Transverse colon (tissue), 4 donors: ENCODE results near the gene FTSJ1. TPM values are rescaled to one million over a fixed set of nuclear protein-coding genes. Genes with fewer than 3 reads are reported as not detected.

Experiments used
- DNase-seq: peaks from one replicate; pipeline ENCODE4 v3.0.0-alpha.2; 2019
- H3K27ac ChIP-seq, 4 donors: fragments of 200-600 bp; sonication (generic); 2 replicates each; pipeline ENCODE4 v1.5.1; 2016 to 2018; ENCODE audit warnings: inconsistent platforms in 4 of 4
- H3K27me3 ChIP-seq: fragments of 200-600 bp; sonication (generic); 2 replicates; pipeline ENCODE4 v1.5.1; 2017; ENCODE audit warnings: inconsistent platforms
- H3K36me3 ChIP-seq, 4 donors: fragments of 200-600 bp; sonication (generic); 2 replicates each; pipeline ENCODE4 v1.5.1; 2017 to 2019; ENCODE audit warnings: inconsistent platforms in 4 of 4
- H3K4me1 ChIP-seq, 4 donors: fragments of 200-600 bp; sonication (generic); 2 replicates each; pipeline ENCODE4 v1.5.1; 2017 to 2020; ENCODE audit warnings: inconsistent platforms in 4 of 4
- H3K4me3 ChIP-seq, 4 donors: fragments of 200-600 bp; sonication (generic); 1 replicate in 1 of 4; 2 replicates in 3 of 4; pipeline versions ENCODE4 v1.5.1 to v1.6.1; 2017 to 2019; ENCODE audit warnings: inconsistent platforms in 4 of 4
- H3K9me3 ChIP-seq, 2 donors: fragments of 200-600 bp; sonication (generic); 2 replicates each; pipeline ENCODE4 v1.5.1; 2017 to 2019; ENCODE audit warnings: inconsistent platforms in 2 of 2
- CTCF ChIP-seq, 5 experiments: fragments of 200-600 bp in 3 of 5; fragments of 450-650 bp in 2 of 5; sonication (generic) in 3 of 5; IDR thresholded peaks; 1 replicate in 2 of 5; 2 replicates in 3 of 5; pipeline ENCODE4 v1.5.1; 2016 to 2017; ENCODE audit warnings: antibody characterized with exemption in 5 of 5, inconsistent platforms in 3 of 5, mild to moderate bottlenecking in 2 of 5, moderate library complexity in 1 of 5
- EP300 ChIP-seq: sonication (generic); formaldehyde crosslinking; IDR thresholded peaks from one replicate; pipeline ENCODE4 v1.6.1; 2017; ENCODE audit warnings: antibody characterized with exemption, low read depth
- POLR2A ChIP-seq: fragments of 450-650 bp; IDR thresholded peaks from one replicate; pipeline ENCODE4 v1.6.1; 2016; ENCODE audit warnings: antibody characterized with exemption, mild to moderate bottlenecking, moderate library complexity
- POLR2AphosphoS5 ChIP-seq, 3 donors: sonication (generic); formaldehyde crosslinking; IDR thresholded peaks; one replicate each; pipeline ENCODE4 v1.6.1; 2016; ENCODE audit warnings: antibody characterized with exemption in 3 of 3
- WGBS, 2 donors: methylation state at CpG; one replicate each; pipeline ENCODE4 v1.1.5; 2018; ENCODE audit warnings: low coverage in 1 of 2; 5-methylcytosine and 5-hydroxymethylcytosine counted together
- in situ Hi-C, 4 donors: fragments of 200-750 bp; cut with MboI; loops; one replicate each; pipeline versions ENCODE4 v1.15.0 to v1.15.1; 2017; ENCODE audit warnings: low sequenced_read_pairs in 3 of 4, low pct_ligation_motif_present in 1 of 4, low pct_unique_long_range_greater_than_20kb in 1 of 4
- intact Hi-C: fragments of 100-400 bp; cut with DNase I; formaldehyde crosslinking; loops from one replicate; pipeline ENCODE4 v1.15.1; 2023; ENCODE audit warnings: low total_unique reads
- total RNA-seq, 4 donors: library from RNA; depleted of rRNA; stranded (reverse); fragments of >200 nt; gene quantifications; one replicate each; pipeline ENCODE4 v1.1.0, GENCODE V29; 2016

FTSJ1 gene
- total RNA-seq, 4 donors from 2014 or later: 15.3 to 33.2 (median 31.1) TPM

DNA sequence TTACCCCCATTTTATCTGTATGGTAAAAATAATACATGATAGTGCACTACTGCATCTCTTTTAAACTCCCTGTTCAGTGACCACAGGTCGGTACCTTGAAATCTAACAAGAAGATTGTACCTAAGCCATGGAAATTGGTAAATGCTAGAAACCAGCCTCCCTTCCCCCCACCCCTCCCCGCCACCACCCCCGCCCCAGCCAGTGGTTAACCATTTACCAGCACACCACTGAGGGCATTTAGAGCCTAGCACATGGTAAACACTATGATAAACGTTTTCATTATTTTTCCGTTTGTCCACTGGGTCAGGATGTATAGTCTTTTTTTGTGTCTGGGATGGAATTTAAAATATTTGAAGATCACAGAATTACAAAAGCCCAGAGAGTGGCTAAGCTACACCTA is 703 bp upstream of the FTSJ1 start:
- Histone ChIP-seq H3K36me3 (no peaks in the 10 kb centered on the region), H3K27ac (peak overlapping the region; percentile 75 to 88 (median 85)), H3K4me1 (peaks cover 0 to 16% (median 6%) of the 10 kb centered on the region in 4 donors), H3K27me3 (no peaks in the 10 kb centered on the region), H3K4me3 (peak overlapping the region; percentile 55 to 80 (median 70)), H3K9me3 (no peaks in the 10 kb centered on the region)
- DNase-seq: no peak
- intact Hi-C loops: no loop called here
- TF ChIP-seq CTCF (IDR thresholded peaks at IDR 0.05) (no peak), POLR2AphosphoS5 (IDR thresholded peaks at IDR 0.05) (no peak), POLR2A (no peak), EP300 (no peak)
- 0 to 30% methylated on average over 4 to 5 of the region's 5 CpGs for WGBS, 2 donors
- in situ Hi-C loops: loop anchor here in 2 of 4 donors (25.0 kb wide), 1 partner anchor 388 kb away; no protein-coding TSS in a partner anchor

DNA sequence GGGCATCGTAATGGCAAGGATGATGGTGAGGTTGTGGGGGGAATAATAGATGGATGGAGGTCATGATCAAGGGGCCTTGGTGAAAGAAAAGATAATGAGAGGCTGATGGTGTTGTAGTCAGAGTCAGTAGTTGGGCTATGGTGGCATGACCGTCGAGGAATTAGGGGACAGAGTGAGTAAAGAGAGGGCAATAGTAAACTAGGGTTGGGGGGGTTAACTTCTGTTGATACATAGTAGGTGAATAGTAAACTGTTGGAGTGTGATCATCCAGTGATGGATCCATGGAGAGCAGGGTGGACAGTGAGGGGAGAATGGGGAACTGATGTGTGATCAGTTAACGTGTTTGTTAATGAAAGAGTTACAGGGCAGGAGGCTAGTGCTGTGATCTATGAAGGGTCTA is 920 bp downstream of the FTSJ1 start:
- TF ChIP-seq POLR2AphosphoS5 (IDR thresholded peaks at IDR 0.05): no peak
- no peak for TF ChIP-seq EP300
- no peak for TF ChIP-seq CTCF (IDR thresholded peaks at IDR 0.05)
- TF ChIP-seq POLR2A: no peak
- DNase-seq: no peak
- intact Hi-C loops: no loop called here
- 78 to 80% methylated on average over 1 to 4 of the region's 4 CpGs for WGBS, 2 donors
- Histone ChIP-seq H3K27me3 (no peaks in the 10 kb centered on the region), H3K4me3 (peak overlapping the region in 3 of 4 donors; percentile 55 to 80 (median 70)), H3K27ac (peak overlapping the region in 3 of 4 donors; percentile 85 to 88 (median 85)), H3K4me1 (peaks cover 0 to 16% (median 6%) of the 10 kb centered on the region in 4 donors), H3K36me3 (no peaks in the 10 kb centered on the region), H3K9me3 (no peaks in the 10 kb centered on the region)
- in situ Hi-C loops: loop anchor here in 2 of 4 donors (25.0 kb wide), 1 partner anchor 390 kb away; no protein-coding TSS in a partner anchor

DNA sequence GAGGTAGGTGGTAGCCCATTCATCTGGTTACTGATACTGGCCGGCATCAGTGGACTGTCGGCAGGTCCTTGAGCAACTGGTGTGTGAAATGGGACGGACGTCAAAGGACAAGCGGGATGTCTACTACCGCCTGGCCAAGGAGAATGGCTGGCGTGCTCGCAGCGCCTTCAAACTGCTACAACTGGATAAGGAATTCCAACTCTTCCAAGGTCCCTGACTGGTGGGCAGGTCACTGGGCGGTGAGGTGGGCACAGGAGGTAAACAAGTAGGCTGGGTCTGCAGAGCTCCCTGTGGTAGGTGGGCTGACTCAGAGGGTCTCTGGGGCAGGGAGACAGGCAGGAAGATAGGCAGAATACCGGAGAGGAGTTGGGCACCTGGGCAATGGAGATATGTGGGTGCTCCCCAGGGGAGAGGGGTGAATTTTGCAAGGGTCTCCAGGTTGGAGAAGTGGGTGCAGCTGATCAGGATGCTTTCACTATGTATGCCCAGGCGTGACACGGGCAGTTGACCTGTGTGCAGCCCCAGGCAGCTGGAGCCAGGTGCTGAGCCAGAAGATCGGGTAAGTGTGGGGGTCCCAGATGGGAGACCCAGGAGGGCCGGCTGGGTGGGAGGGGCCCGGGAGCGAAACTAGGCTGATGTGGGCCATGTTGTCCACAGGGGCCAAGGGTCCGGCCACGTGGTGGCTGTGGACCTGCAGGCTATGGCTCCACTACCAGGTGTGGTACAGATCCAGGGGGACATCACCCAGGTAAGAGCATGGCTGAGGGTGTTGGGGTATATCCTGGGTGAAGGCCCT is 2.2 kb downstream of the FTSJ1 start:
- in situ Hi-C loops (loop anchor here in 2 of 4 donors (25.0 kb wide), 1 partner anchor 391 kb away; no protein-coding TSS in a partner anchor), intact Hi-C loops (no loop called here)
- TF ChIP-seq POLR2A: no peak
- TF ChIP-seq CTCF (IDR thresholded peaks at IDR 0.05): no peak
- TF ChIP-seq POLR2AphosphoS5 (IDR thresholded peaks at IDR 0.05): no peak
- no peak for TF ChIP-seq EP300
- H3K4me1 ChIP-seq: peaks cover 0 to 16% (median 6%) of the 10 kb centered on the region in 4 donors
- no peaks in the 10 kb centered on the region for H3K9me3 ChIP-seq
- H3K4me3 ChIP-seq: no peak overlapping the region
- DNase-seq: no peak
- no peak overlapping the region for H3K27ac ChIP-seq
- H3K27me3 ChIP-seq: no peaks in the 10 kb centered on the region
- WGBS, 2 donors: 92% methylated on average over 19 of the region's 19 CpGs; no CpG with 5 or more reads in 1 of the 2 donors
- H3K36me3 ChIP-seq: no peaks in the 10 kb centered on the region

GRCh38 chrX:48478806-48479205 is 2.8 kb downstream of the FTSJ1 start:
- H3K27me3 ChIP-seq: no peaks in the 10 kb centered on the region
- 79% methylated on average over 5 of the region's 5 CpGs; no CpG with 5 or more reads in 1 of the 2 donors for WGBS, 2 donors
- TF ChIP-seq POLR2AphosphoS5 (IDR thresholded peaks at IDR 0.05): no peak
- no peak for TF ChIP-seq EP300
- no peak for TF ChIP-seq POLR2A
- no peak for TF ChIP-seq CTCF (IDR thresholded peaks at IDR 0.05)
- no peak for DNase-seq
- intact Hi-C loops (no loop called here), in situ Hi-C loops (loop anchor here in 2 of 4 donors (25.0 kb wide), 1 partner anchor 392 kb away; no protein-coding TSS in a partner anchor)
- H3K27ac ChIP-seq: no peak overlapping the region
- no peaks in the 10 kb centered on the region for H3K36me3 ChIP-seq
- no peak overlapping the region for H3K4me3 ChIP-seq
- H3K4me1 ChIP-seq: peaks cover 0 to 16% (median 6%) of the 10 kb centered on the region in 4 donors
- no peaks in the 10 kb centered on the region for H3K9me3 ChIP-seq
